NCI-H146 (cell line): ENCODE results near the gene DUSP22.
A peak's percentile ranks its signal among the peaks of the same experiment; 100 is the strongest.

Source experiments
- DNase-seq: peaks from one replicate; lab custom pipeline; 2025; lab: John Stamatoyannopoulos, UW

The DUSP22 gene

GRCh38 chr6:395432-396125 is 103.3 kb downstream of the DUSP22 start:
- DNase-seq, result no peak

- no peak for DNase-seq
These were observed 103.8 kb downstream of the DUSP22 start for GRCh38 chr6:396126-396520.

GRCh38 chr6:397056-397455 is 104.8 kb downstream of the DUSP22 start:
- no peak for DNase-seq

- no peak for DNase-seq
These were observed 105.3 kb downstream of the DUSP22 start for GRCh38 chr6:397604-398003.

- no peak for DNase-seq
These were observed 105.8 kb downstream of the DUSP22 start for GRCh38 chr6:398065-398464.

- DNase-seq, result peak; percentile 58
These were observed 106.3 kb downstream of the DUSP22 start for GRCh38 chr6:398558-399078.

GRCh38 chr6:399785-400534 is 107.7 kb downstream of the DUSP22 start:
- DNase-seq, result no peak

- no peak for DNase-seq
These were observed 108.5 kb downstream of the DUSP22 start for GRCh38 chr6:400815-401214.
